C4-2B (cell line): Measurements from ENCODE around the gene ACSL3.

ENCODE experiments used
- H3K27ac ChIP-seq: fragments of 450-650 bp; 2 replicates; pipeline ENCODE4 v1.5.1; 2017
- CTCF ChIP-seq: fragments of 450-650 bp; conservative IDR thresholded peaks from 2 replicates; pipeline ENCODE4 v1.5.1; 2017; ENCODE audit warnings: mild to moderate bottlenecking
- ZFX ChIP-seq: fragments of 450-650 bp; IDR thresholded peaks from 2 replicates; pipeline ENCODE4 v1.6.1; 2017

The ACSL3 gene

GRCh38 chr2:222919841-222920526 is 59.1 kb downstream of the ACSL3 start:
- no peak overlapping the region for H3K27ac ChIP-seq

GRCh38 chr2:222920657-222921186 is 59.9 kb downstream of the ACSL3 start:
- TF ChIP-seq CTCF = no peak
- TF ChIP-seq ZFX = no peak
- no peak overlapping the region for H3K27ac ChIP-seq

More at GRCh38 chr2:222919841-222920526, 59.1 kb downstream of the ACSL3 start:
- TF ChIP-seq CTCF (no peak), ZFX (no peak)

- TF ChIP-seq ZFX (no peak), CTCF (no peak)
- H3K27ac ChIP-seq = no peak overlapping the region
Measured at GRCh38 chr2:222922019-222922800, 61.4 kb downstream of the ACSL3 start.

GRCh38 chr2:222926915-222927314 is 66.1 kb downstream of the ACSL3 start:
- TF ChIP-seq ZFX (no peak), CTCF (no peak)
- no peak overlapping the region for H3K27ac ChIP-seq

GRCh38 chr2:222927600-222927999 is 66.8 kb downstream of the ACSL3 start:
- no peak overlapping the region for H3K27ac ChIP-seq
- no peak for TF ChIP-seq ZFX
- no peak for TF ChIP-seq CTCF

GRCh38 chr2:222928335-222928734 is 67.5 kb downstream of the ACSL3 start:
- TF ChIP-seq CTCF (no peak), ZFX (no peak)
- no peak overlapping the region for H3K27ac ChIP-seq

GRCh38 chr2:222930862-222931261 is 70.0 kb downstream of the ACSL3 start:
- H3K27ac ChIP-seq = no peak overlapping the region
- TF ChIP-seq ZFX = no peak
- no peak for TF ChIP-seq CTCF
